Endothelial cell of umbilical vein (primary cell): ENCODE measurements around the gene USP28. TPM values are rescaled to one million over a fixed set of nuclear protein-coding genes. Genes with fewer than 3 reads are reported as not detected.

Source experiments
- BruUV-seq: library from RNA; stranded (reverse); fragments of 400-500 nt; replicated peaks from 2 replicates; lab custom pipeline; 2021; lab: Mats Ljungman, UMichigan
- CTCF ChIA-PET: fragments of 300-600, 350-600 bp; sonication (Branson Sonifier 250); formaldehyde crosslinking; loops from one replicate; lab custom pipeline; 2021; ENCODE audit warnings: antibody characterized with exemption, inconsistent platforms; lab: Charles Lee
- POLR2A ChIA-PET: fragments of 300-600, 350-600 bp; sonication (Branson Sonifier 250); formaldehyde crosslinking; loops from one replicate; lab custom pipeline; 2021; ENCODE audit warnings: antibody characterized with exemption, inconsistent platforms; lab: Charles Lee
- DNase-seq: peaks from one replicate; pipeline ENCODE4 v3.0.0-alpha.2; 2011; ENCODE audit warnings: low read depth, low spot score
- FAIRE-seq: peaks from 2 replicates; lab custom pipeline; 2011; peaks lifted over from hg19 to GRCh38; lab: Jason Lieb, UNC
- H2AFZ ChIP-seq: 2 replicates; pipeline ENCODE4 v1.6.0; 2012; ENCODE audit warnings: low read depth, low read length, control low read depth, inconsistent platforms
- H3K27ac ChIP-seq: 2 replicates; pipeline ENCODE4 v1.5.1; 2011; ENCODE audit warnings: low read depth, mild to moderate bottlenecking, control low read depth, low read length, moderate library complexity; ENCODE audit not compliant: insufficient read depth
- H3K27me3 ChIP-seq, 2 experiments: 2 replicates each; pipeline versions ENCODE4 v1.6.0 to v1.6.1; 2011; ENCODE audit warnings: low read length in 2 of 2, mixed read lengths in 1 of 2; ENCODE audit not compliant: control insufficient read depth in 2 of 2, insufficient read depth in 2 of 2
- H3K36me3 ChIP-seq, 2 experiments: 2 replicates in 1 of 2; 3 replicates in 1 of 2; pipeline ENCODE4 v1.5.1; 2011; ENCODE audit warnings: low read length in 2 of 2, mild to moderate bottlenecking in 1 of 2, moderate library complexity in 1 of 2; ENCODE audit not compliant: control insufficient read depth in 2 of 2, insufficient read depth in 2 of 2; ENCODE audit errors: extremely low read depth in 1 of 2
- H3K4me1 ChIP-seq: 3 replicates; pipeline ENCODE4 v1.5.1; 2011; ENCODE audit warnings: mild to moderate bottlenecking, low read length; ENCODE audit not compliant: control insufficient read depth, insufficient read depth; ENCODE audit errors: extremely low read depth
- H3K4me2 ChIP-seq: 2 replicates; pipeline ENCODE4 v1.6.1; 2011; ENCODE audit warnings: low read length, control low read depth, mixed read lengths; ENCODE audit not compliant: insufficient read depth
- H3K4me3 ChIP-seq, 3 experiments: fragments of 200-600 bp in 1 of 3; sonication (generic), shearing (Covaris generic) in 1 of 3; replicated peaks in 1 of 3; 2 replicates each; pipeline ENCODE4 v1.5.1; 2011 to 2016; ENCODE audit warnings: control low read depth in 3 of 3, low read length in 3 of 3, mild to moderate bottlenecking in 2 of 3, inconsistent platforms in 1 of 3, low read depth in 1 of 3, moderate library complexity in 1 of 3; ENCODE audit not compliant: insufficient read depth in 1 of 3
- H3K79me2 ChIP-seq: 2 replicates; pipeline ENCODE4 v1.6.0; 2012; ENCODE audit warnings: low read length, inconsistent platforms; ENCODE audit not compliant: control insufficient read depth, insufficient read depth
- H3K9ac ChIP-seq: replicated peaks from 2 replicates; pipeline ENCODE3; 2011; ENCODE audit warnings: low read length, control low read depth; ENCODE audit not compliant: insufficient read depth; ENCODE audit errors: extremely low read depth
- H3K9me1 ChIP-seq: replicated peaks from 3 replicates; pipeline ENCODE4 v1.6.0; 2011; ENCODE audit warnings: mild to moderate bottlenecking, low read length; ENCODE audit not compliant: control insufficient read depth, insufficient read depth; ENCODE audit errors: extremely low read depth
- H3K9me3 ChIP-seq: replicated peaks from 2 replicates; pipeline ENCODE4 v1.5.1; 2012; ENCODE audit warnings: low read length, inconsistent platforms; ENCODE audit not compliant: control insufficient read depth, insufficient read depth
- H4K20me1 ChIP-seq: replicated peaks from 2 replicates; pipeline ENCODE3; 2011; ENCODE audit warnings: mild to moderate bottlenecking, low read length; ENCODE audit not compliant: control insufficient read depth, insufficient read depth; ENCODE audit errors: extremely low read depth
- CTCF ChIP-seq, 2 donors: IDR thresholded peaks; 1 replicate in 1 of 2; 2 replicates in 1 of 2; pipeline ENCODE4 v1.5.1; 2011; ENCODE audit warnings: low read length in 2 of 2, mild to moderate bottlenecking in 2 of 2, moderate library complexity in 2 of 2, control low read depth in 1 of 2, inconsistent platforms in 1 of 2, low read depth in 1 of 2; ENCODE audit not compliant: insufficient read depth in 1 of 2; ENCODE audit errors: extremely low read depth in 1 of 2
- EZH2 ChIP-seq: IDR thresholded peaks from 2 replicates; pipeline ENCODE4 v1.6.1; 2012; ENCODE audit warnings: borderline replicate concordance, low read depth, mild to moderate bottlenecking, moderate library complexity, low read length, inconsistent platforms; ENCODE audit not compliant: severe bottlenecking
- GATA2 ChIP-seq: IDR thresholded peaks from 2 replicates; pipeline ENCODE4 v1.7.0; 2011; ENCODE audit warnings: low read depth, mild to moderate bottlenecking, moderate library complexity, mixed read lengths, low read length; ENCODE audit not compliant: insufficient read length, insufficient read depth
- JUN ChIP-seq: IDR thresholded peaks from 2 replicates; pipeline ENCODE4 v1.6.1; 2011; ENCODE audit warnings: borderline replicate concordance, low read depth; ENCODE audit not compliant: insufficient read length, insufficient read depth
- MYC ChIP-seq: IDR thresholded peaks from one replicate; pipeline ENCODE4 v1.6.1; 2011; ENCODE audit warnings: mild to moderate bottlenecking, low read depth, low read length
- POLR2A ChIP-seq: IDR thresholded peaks from 2 replicates; pipeline ENCODE4 v1.6.1; 2012; ENCODE audit warnings: low read depth, mild to moderate bottlenecking, control low read depth, low read length
- POLR2AphosphoS5 ChIP-seq: IDR thresholded peaks from 2 replicates; pipeline ENCODE4 v1.6.1; 2012; ENCODE audit warnings: low read depth, mild to moderate bottlenecking, control low read depth, low read length, moderate library complexity; ENCODE audit not compliant: insufficient read depth
- dilution Hi-C: fragments of 300-500 bp; cut with MboI; formaldehyde crosslinking; loops from one replicate; pipeline ENCODE4 v1.15.0; 2019; ENCODE audit warnings: low sequenced_read_pairs; ENCODE audit not compliant: extremely low pct_ligation_motif_present
- intact Hi-C: fragments of 100-400 bp; cut with micrococcal nuclease; formaldehyde crosslinking; loops from one replicate; pipeline ENCODE4 v1.10.0; 2022
- polyA plus RNA-seq, 4 experiments: library from polyadenylated mRNA; depleted of rRNA in 3 of 4; stranded (reverse) in 3 of 4; unstranded in 1 of 4; fragments of >200 nt; gene quantifications; 2 replicates each; pipeline versions ENCODE4 v1.2.1 to v1.2.3, GENCODE V29; 2011 to 2012; ENCODE audit warnings: missing spikeins in 1 of 4
- total RNA-seq: library from RNA; stranded (reverse); gene quantifications from 2 replicates; pipeline ENCODE4 v1.2.3, GENCODE V29; 2021

USP28 gene
- total and polyA plus RNA-seq, 2 donors (not counting 3 experiments of a cell fraction or from before 2014, with no cell fraction given), result 19.2 to 29.6 TPM

GRCh38 chr11:113773416-113774173 is 101.8 kb downstream of the USP28 start, which contains the start of gene ZW10:
TSS of gene ZW10 (minus strand) at chr11:113773692. CDS start at chr11:113773666, 26 bp downstream.
- Histone ChIP-seq H3K27me3 (peaks cover 11 to 22% of the 10 kb centered on the region in 2 experiments), H3K9me3 (no peaks in the 10 kb centered on the region), H3K4me2 (peak within 1 kb of the TSS; percentile 59), H3K9me1 (no peaks in the 10 kb centered on the region), H3K27ac (peak within 1 kb of the TSS; percentile 75), H4K20me1 (no peaks in the 10 kb centered on the region), H3K4me3 (peak within 1 kb of the TSS; percentile 61 to 97 (median 87)), H3K79me2 (peaks cover 24% of the 10 kb centered on the region), H2AFZ (peak within 1 kb of the TSS; percentile 62), H3K4me1 (peaks cover 6% of the 10 kb centered on the region), H3K36me3 (no peaks in the 10 kb centered on the region), H3K9ac (peak within 1 kb of the TSS; percentile 89)
- CTCF ChIA-PET, result interaction anchor here (0.6 to 2.9 kb wide), 26 partner anchors 8 to 488 kb away, joined by 3 to 19 read pairs (median 4); partner anchors contain the start of genes TTC12 and USP28
- dilution Hi-C loops (no loop called here), intact Hi-C loops (loop anchor here (1.0 to 10.0 kb wide), 5 partner anchors 102 to 629 kb away; partner anchors contain the start of genes ANKK1, C11orf71, RBM7 and TTC12)
- TF ChIP-seq POLR2A, result peak; percentile 71
- no peak for TF ChIP-seq MYC
- TF ChIP-seq CTCF (IDR thresholded peaks at IDR 0.05; ENCODE audit: extremely low read depth in 1 of 2, insufficient read depth in 1 of 2, low read depth in 1 of 2, low read length in 2 of 2), result peak; percentile 67 to 75
- TF ChIP-seq JUN, result peak; percentile 11
- no peak for TF ChIP-seq GATA2
- no peak for TF ChIP-seq EZH2
- TF ChIP-seq POLR2AphosphoS5, result peak; percentile 69
- DNase-seq (peak; percentile 99), FAIRE-seq (peak; percentile 93)
- TSS peak; percentile 39 for BruUV-seq
- POLR2A ChIA-PET, result interaction anchor here (0.7 kb wide), 1 partner anchor 83 kb away, joined by 3 read pairs; no protein-coding TSS in a partner anchor
